IPS-NIHi11 (cell line): Measurements from ENCODE around the gene PDXP.
"Not testable (repeated sequence)": the region's sequence is repeated elsewhere in the genome, so short reads cannot be mapped to it uniquely, and the experiment has no call there.

ENCODE experiments used
- DNase-seq: peaks from one replicate; pipeline ENCODE4 v3.0.0; 2012; ENCODE audit warnings: mixed read lengths, low spot score

The PDXP gene

GRCh38 chr22:37674951-37675929 lies 16.7 kb downstream of the PDXP start, which contains the start of gene LGALS1:
LGALS1 (plus strand) TSS chr22:37675636; CDS start chr22:37675703, 67 bp downstream.
- DNase-seq = peak; percentile 83

GRCh38 chr22:37675930-37676735 lies 17.6 kb downstream of the PDXP start:
- no peak for DNase-seq

GRCh38 chr22:37676736-37677492 lies 18.4 kb downstream of the PDXP start:
- DNase-seq = peak; percentile 81

- no peak for DNase-seq
Measured at GRCh38 chr22:37677493-37677974, 19.0 kb downstream of the PDXP start.

GRCh38 chr22:37678372-37678771 lies 19.8 kb downstream of the PDXP start:
- DNase-seq = no peak

DNA sequence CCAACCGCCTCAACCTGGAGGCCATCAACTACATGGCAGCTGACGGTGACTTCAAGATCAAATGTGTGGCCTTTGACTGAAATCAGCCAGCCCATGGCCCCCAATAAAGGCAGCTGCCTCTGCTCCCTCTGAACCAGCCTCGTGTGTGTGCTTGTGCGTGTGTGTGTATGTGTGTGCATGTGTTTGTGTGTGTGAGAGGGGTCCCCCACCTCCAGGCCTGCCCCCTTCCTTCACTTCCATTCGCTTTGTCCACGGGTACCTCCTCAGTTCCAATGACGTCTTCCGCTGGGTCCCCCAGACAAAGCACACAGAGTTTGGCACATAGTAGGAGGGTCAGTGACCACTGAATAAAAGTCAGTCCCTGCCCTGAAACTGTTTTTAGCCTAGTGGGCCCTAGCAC lies 21.1 kb downstream of the PDXP start:
- no peak for DNase-seq

- DNase-seq = no peak
Measured at GRCh38 chr22:37680191-37680851, 21.8 kb downstream of the PDXP start.

- no peak for DNase-seq
Measured at GRCh38 chr22:37681001-37681424, 22.5 kb downstream of the PDXP start.

DNA sequence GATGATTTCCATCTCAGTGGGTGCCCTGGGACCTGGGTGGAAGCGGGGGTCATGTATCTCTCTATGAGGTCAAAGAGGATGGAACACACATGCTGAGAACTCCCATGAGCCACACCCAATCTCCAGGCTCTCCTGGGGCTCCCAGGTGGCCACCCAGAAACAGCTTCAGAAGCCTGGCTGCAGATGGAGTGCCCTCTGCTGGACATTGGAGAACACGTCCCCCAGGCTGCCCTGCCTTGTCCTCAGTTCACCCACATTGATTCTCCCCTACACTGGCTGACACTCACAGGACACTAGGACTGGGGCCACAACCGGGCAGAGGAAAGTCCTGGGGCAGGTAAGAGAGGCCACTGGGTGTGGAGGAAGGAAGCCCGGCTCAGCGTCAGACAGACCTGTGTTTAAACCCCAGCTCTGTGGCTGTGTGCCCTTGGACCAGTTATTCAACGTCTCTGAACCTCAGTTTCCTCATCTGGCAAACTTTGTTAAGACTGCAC lies 23.1 kb downstream of the PDXP start:
- peak; percentile 77 for DNase-seq

GRCh38 chr22:37684803-37685615 lies 26.5 kb downstream of the PDXP start:
- no peak for DNase-seq

GRCh38 chr22:37686002-37686982 lies 27.8 kb downstream of the PDXP start, which contains the start of gene NOL12:
NOL12 (plus strand) TSS chr22:37686343; CDS start chr22:37686393, 50 bp downstream.
- peak; percentile 87 for DNase-seq

DNA sequence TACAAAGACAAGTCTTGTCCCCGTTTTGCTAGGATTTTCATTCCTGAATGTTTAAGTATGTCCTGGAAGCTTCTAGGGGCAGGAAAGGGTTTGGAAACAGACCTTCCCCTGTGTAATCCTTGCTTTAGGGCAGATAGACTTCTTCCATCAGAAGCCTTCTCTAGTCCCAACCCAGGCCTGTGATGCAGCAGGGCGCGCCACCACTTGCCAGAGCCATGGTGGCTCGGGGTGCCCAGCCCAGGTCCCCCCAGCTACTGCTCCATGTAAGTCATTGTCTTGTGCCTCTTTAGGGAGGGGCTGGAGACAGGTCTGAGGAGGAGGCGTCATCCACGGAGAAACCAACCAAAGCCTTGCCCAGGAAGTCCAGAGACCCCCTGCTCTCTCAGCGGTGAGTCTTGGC lies 31.9 kb downstream of the PDXP start:
- DNase-seq = no peak

GRCh38 chr22:37690901-37691504 lies 32.5 kb downstream of the PDXP start:
- DNase-seq = no peak

DNA sequence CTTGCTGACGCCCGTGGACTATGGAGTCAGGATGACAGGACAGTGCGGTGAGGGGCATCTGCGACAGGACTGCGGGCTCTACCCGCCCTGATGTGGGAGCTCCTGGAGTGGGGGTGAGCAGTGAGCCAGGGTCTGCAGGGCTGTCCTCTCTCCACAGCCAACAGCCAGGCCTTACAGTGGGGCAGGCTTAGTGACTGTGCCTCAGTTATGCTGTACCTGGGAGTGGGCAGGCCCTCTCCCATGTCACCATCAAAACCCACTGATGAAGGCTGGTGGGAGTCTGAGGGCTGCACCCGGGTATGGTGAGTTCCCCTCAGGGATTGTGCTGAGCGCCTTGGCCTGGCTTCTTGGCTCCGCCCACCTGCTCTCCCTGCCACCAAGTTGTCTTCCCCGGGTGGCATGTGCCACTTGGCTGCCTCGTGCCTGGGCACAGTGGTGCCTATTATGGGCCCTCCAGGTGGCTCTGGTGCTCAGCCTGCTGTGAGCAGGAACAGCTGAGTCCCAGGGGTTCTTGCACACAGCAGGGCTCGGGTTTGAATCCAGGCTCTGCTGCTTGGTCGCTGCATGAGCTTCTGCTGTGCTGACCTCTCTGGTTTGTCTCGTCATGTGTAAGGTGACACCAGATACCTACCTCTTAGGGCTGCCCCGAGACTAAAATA lies 34.2 kb downstream of the PDXP start:
- DNase-seq = no peak

DNA sequence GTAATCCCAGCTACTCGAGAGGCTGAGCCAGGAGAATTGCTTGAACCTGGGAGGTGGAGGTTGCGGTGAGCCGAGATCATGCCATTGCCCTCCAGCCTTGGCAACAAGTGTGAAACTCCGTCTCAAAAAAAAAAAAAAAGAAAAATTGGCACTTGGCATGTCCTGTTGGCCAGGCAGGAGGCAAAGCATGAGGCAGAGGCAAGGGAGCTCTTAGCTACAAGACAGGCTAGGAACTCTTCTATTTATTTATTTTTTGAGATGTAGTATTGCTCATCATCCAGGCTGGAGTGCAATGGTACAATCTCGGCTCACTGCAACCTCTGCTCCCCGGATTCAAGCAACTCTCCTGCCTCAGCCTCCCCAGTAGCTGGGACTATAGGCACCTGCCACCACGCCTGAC lies 35.6 kb downstream of the PDXP start:
- not testable (repeated sequence) for DNase-seq

DNA sequence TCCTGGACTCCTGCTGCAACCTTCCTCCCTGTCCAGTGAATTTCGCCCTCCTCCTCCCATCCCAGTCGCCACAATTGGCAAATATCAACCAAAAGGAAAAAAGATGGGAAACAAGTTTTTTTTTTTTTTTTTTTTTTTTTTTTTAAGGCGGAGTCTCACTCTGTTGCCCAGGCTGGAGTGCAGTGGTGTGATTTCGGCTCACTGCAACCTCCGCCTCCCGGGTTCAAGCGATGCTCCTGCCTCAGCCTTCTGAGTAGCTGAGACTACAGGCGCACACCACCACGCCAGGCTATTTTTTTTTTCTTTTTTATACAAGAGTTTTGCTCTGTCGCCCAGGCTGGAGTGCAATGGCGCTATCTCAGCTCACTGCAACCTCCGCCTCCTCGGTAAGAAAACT lies 37.7 kb downstream of the PDXP start:
- not testable (repeated sequence) for DNase-seq

DNA sequence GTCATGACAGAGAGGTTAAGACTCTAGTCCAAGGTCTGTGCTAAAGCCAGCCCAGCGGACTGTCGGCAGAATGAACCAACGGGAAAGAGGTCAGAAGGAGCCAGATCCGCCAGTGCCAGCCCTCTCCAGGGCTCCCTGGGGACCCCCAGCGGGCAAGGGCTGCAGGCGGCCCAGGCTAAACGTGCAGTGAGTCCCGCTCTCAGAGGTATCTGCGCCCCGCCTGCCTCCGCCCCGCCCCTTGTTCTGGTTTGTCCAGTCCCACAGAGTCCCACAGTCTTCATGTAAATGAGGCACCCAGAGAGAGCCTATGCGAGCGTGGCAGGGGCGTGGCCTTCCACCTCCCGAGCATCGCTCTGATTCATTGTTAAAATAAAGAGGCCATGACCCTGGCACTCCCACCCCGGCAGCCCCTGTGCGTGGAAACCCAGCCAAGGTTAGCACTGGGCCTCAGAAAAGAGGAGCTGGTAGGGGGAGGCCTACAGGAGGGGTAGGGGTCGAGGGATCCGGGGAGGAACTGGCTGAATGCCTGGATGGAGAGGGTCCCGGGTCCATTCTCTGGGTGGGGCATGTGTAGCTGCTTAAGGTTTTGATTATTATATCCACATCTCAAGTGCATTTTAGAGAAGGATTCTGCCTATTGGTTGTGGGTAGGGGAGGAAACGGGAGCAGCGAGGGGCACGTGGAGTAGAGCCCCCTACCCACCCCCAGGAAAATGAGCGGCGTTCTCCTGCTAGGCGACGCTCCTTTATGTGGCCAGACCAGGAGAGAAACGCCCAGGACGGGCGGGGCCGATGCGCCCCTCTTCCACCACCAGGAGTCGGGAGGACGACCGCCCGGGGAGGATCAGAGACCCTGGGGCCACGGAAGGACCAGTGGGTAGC lies 38.4 kb downstream of the PDXP start, which contains the start of gene TRIOBP:
TSS of gene TRIOBP (plus strand) at position 392 of the 881 bp plus-strand sequence. CDS start 4,318 bp downstream, outside the sequence.
- peak; percentile 97 for DNase-seq
